ENCODE measurements around the gene TMEM178B. TPM values are rescaled to one million over a fixed set of nuclear protein-coding genes. Genes with fewer than 3 reads are reported as not detected.

Gene TMEM178B
- total RNA-seq, 2 donors from 2014 or later: 1.7 to 4.1 TPM

DNA sequence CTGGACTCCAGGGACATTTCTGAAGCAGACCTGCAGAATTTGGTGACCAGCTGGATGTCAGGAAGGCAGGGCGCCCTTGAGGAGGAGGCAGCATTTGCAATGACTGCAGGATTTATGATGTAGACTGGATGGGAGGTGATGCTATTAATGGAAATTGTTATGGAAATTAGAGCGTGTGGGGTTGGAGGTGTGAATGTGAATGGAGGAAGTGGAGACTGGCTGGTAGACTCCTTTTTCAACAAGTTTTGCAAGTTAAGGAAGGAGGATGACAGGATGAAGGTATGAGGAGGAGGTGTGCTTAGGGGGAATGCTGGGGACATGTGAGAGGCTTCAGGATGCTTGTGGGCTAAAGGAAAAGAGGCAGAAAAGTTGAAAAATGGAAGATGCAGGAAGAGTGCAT, 137.0 kb downstream of the TMEM178B start:
- H3K27me3 ChIP-seq (ENCODE audit: control insufficient read depth, insufficient read depth, low read length, poor library complexity, severe bottlenecking): no peaks in the 10 kb centered on the region
- peaks cover 15% of the 10 kb centered on the region for H3K4me1 Mint-ChIP-seq
- 59 to 71% methylated on average over 2 of the region's 2 CpGs for WGBS, 2 experiments (ENCODE audit: insufficient coverage in 1 of 2, insufficient read length in 1 of 2)

GRCh38 chr7:141213226-141213625, 139.4 kb downstream of the TMEM178B start:
- H3K27me3 ChIP-seq (ENCODE audit: control insufficient read depth, insufficient read depth, low read length, poor library complexity, severe bottlenecking): no peaks in the 10 kb centered on the region
- 86 to 87% methylated on average over 2 of the region's 2 CpGs for WGBS, 2 experiments (ENCODE audit: insufficient coverage in 1 of 2, insufficient read length in 1 of 2)
- no peaks in the 10 kb centered on the region for H3K4me1 ChIP-seq (ENCODE audit: control insufficient read depth, insufficient read depth, low read length)
- H3K27ac Mint-ChIP-seq: no peak overlapping the region
- no peak overlapping the region for H3K4me3 ChIP-seq (ENCODE audit: low read length)
- H3K9me3 ChIP-seq (ENCODE audit: control insufficient read depth, low read length): no peaks in the 10 kb centered on the region
- peaks cover 15% of the 10 kb centered on the region for H3K4me1 Mint-ChIP-seq
- H3K36me3 Mint-ChIP-seq (ENCODE audit: low read depth): no peaks in the 10 kb centered on the region
- no peaks in the 10 kb centered on the region for H3K9me3 Mint-ChIP-seq
- TF ChIP-seq, protein P1, sequence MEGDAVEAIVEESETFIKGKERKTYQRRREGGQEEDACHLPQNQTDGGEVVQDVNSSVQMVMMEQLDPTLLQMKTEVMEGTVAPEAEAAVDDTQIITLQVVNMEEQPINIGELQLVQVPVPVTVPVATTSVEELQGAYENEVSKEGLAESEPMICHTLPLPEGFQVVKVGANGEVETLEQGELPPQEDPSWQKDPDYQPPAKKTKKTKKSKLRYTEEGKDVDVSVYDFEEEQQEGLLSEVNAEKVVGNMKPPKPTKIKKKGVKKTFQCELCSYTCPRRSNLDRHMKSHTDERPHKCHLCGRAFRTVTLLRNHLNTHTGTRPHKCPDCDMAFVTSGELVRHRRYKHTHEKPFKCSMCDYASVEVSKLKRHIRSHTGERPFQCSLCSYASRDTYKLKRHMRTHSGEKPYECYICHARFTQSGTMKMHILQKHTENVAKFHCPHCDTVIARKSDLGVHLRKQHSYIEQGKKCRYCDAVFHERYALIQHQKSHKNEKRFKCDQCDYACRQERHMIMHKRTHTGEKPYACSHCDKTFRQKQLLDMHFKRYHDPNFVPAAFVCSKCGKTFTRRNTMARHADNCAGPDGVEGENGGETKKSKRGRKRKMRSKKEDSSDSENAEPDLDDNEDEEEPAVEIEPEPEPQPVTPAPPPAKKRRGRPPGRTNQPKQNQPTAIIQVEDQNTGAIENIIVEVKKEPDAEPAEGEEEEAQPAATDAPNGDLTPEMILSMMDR (conservative IDR thresholded peaks at IDR 0.05): no peak
- H3K36me3 ChIP-seq (ENCODE audit: control insufficient read depth, insufficient read depth, low read length): no peaks in the 10 kb centered on the region
- no peak overlapping the region for H3K4me3 Mint-ChIP-seq
- H3K9ac ChIP-seq (ENCODE audit: extremely low read depth, low read length, poor library complexity, severe bottlenecking): no peak overlapping the region
- DNase-seq: no peak
- H3K27me3 Mint-ChIP-seq (ENCODE audit: insufficient read depth): no peaks in the 10 kb centered on the region
- no peak overlapping the region for H3K27ac ChIP-seq (ENCODE audit: low read depth, low read length)

More for the DNA sequence above, 137.0 kb downstream of the TMEM178B start:
- Mint-ChIP-seq H3K4me3 (no peak overlapping the region), H3K36me3 (ENCODE audit: low read depth) (no peaks in the 10 kb centered on the region), H3K9me3 (no peaks in the 10 kb centered on the region), H3K27ac (no peak overlapping the region), H3K27me3 (ENCODE audit: insufficient read depth) (no peaks in the 10 kb centered on the region)
- H3K27ac ChIP-seq (ENCODE audit: low read depth, low read length): no peak overlapping the region
- H3K9me3 ChIP-seq (ENCODE audit: control insufficient read depth, low read length): no peaks in the 10 kb centered on the region
- no peak for DNase-seq
- no peaks in the 10 kb centered on the region for H3K4me1 ChIP-seq (ENCODE audit: control insufficient read depth, insufficient read depth, low read length)
- H3K4me3 ChIP-seq (ENCODE audit: low read length): no peak overlapping the region
- TF ChIP-seq, protein P1 (conservative IDR thresholded peaks at IDR 0.05): no peak
- no peak overlapping the region for H3K9ac ChIP-seq (ENCODE audit: extremely low read depth, low read length, poor library complexity, severe bottlenecking)
- H3K36me3 ChIP-seq (ENCODE audit: control insufficient read depth, insufficient read depth, low read length): no peaks in the 10 kb centered on the region

DNA sequence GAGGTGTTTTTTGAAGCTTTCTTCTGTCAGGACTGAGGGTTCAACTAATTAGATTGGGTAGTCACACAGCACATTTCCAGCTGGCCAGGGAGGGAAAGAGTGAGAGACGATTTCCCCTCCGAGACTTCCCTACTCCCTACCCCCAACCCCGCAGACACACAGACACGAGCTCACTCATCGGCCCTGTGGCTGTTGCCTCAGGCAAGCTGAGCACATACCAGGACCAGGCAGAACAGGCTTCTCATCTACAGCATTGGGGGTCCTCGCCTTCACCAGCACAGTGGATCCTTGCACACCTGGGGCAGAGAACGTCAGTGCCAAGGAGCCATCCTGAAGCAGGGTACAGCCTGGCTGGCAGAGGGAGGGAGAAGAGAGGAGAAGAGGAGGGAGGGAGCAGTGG, 144.1 kb downstream of the TMEM178B start:
- no peaks in the 10 kb centered on the region for H3K4me1 ChIP-seq (ENCODE audit: control insufficient read depth, insufficient read depth, low read length)

More for the DNA sequence above, 144.1 kb downstream of the TMEM178B start:
- no peak overlapping the region for H3K27ac ChIP-seq (ENCODE audit: low read depth, low read length)
- H3K9me3 Mint-ChIP-seq: no peaks in the 10 kb centered on the region
- no peak overlapping the region for H3K4me3 Mint-ChIP-seq
- H3K27me3 ChIP-seq (ENCODE audit: control insufficient read depth, insufficient read depth, low read length, poor library complexity, severe bottlenecking): no peaks in the 10 kb centered on the region
- no peak for DNase-seq
- TF ChIP-seq, protein P1 (conservative IDR thresholded peaks at IDR 0.05): no peak
- 73 to 75% methylated on average over 2 to 7 of the region's 7 CpGs for WGBS, 2 experiments (ENCODE audit: insufficient coverage in 1 of 2, insufficient read length in 1 of 2)
- no peak overlapping the region for H3K9ac ChIP-seq (ENCODE audit: extremely low read depth, low read length, poor library complexity, severe bottlenecking)
- no peak overlapping the region for H3K27ac Mint-ChIP-seq
- no peak overlapping the region for H3K4me3 ChIP-seq (ENCODE audit: low read length)
- H3K36me3 ChIP-seq (ENCODE audit: control insufficient read depth, insufficient read depth, low read length): no peaks in the 10 kb centered on the region
- H3K4me1 Mint-ChIP-seq: no peaks in the 10 kb centered on the region
- H3K9me3 ChIP-seq (ENCODE audit: control insufficient read depth, low read length): no peaks in the 10 kb centered on the region
- H3K27me3 Mint-ChIP-seq (ENCODE audit: insufficient read depth): no peaks in the 10 kb centered on the region
- no peaks in the 10 kb centered on the region for H3K36me3 Mint-ChIP-seq (ENCODE audit: low read depth)
